Thyroid gland (tissue), 4 donors: ENCODE measurements around the gene ADM2.

Experiments used
- POLR2A ChIP-seq, 2 donors: fragments of 450-650 bp; IDR thresholded peaks; one replicate each; pipeline ENCODE4 v1.6.1; 2017; ENCODE audit warnings: antibody characterized with exemption in 2 of 2, mild to moderate bottlenecking in 2 of 2, moderate library complexity in 1 of 2
- TF ChIP-seq, protein P1 (sequence below), 6 experiments: fragments of 200-600 bp in 3 of 6; fragments of 450-650 bp in 3 of 6; sonication (generic) in 3 of 6; IDR thresholded peaks; one replicate each; pipeline ENCODE4 v1.5.1; 2016 to 2019; ENCODE audit warnings: antibody characterized with exemption in 6 of 6, mild to moderate bottlenecking in 2 of 6, inconsistent platforms in 1 of 6, moderate library complexity in 1 of 6

DNA sequence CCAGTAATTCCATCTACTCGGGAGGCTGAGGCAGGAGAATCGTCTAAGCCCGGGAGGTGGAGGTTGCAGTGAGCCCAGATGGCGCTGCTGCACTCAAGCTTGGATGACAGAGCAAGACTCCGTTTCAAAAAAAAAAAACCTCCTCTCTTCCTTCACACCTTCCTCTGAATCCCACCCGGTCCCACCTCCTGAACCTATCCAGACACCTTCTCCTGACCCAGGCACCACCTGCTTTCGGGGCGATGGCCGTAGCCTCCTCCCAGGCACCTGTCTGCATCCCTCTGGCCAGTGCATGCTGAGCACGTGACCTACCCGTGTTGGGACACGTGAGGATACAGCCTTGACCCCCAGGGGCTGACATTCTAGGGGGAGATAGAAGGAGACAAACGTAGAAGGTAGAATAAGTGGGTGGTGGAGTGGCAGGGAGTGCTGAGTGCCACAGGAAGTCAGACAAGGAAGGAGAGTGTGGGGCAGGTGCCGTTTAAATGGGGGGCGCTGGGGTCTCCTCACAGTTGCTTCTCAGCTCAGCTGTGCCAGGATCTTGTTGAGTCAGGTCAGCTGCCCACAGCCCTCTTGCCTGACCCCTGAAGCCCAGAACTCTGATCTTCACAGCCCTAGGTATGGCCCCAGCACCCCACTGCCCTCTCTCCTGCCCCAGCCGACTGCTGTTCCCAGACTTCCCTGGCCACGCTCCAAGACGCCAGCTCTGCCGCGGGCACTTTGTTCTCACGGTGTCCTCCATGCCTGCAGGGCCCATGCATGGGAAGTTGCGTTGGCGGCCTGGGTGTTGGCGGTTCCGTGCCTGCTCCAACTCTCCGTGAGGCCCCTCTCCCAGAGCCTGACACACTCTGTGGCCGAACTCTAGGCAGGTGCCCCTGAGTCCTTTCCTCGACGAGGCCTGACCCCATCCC, 4.1 kb downstream of the ADM2 start:
- no peak for TF ChIP-seq POLR2A (IDR thresholded peaks at IDR 0.05)
- TF ChIP-seq, protein P1, sequence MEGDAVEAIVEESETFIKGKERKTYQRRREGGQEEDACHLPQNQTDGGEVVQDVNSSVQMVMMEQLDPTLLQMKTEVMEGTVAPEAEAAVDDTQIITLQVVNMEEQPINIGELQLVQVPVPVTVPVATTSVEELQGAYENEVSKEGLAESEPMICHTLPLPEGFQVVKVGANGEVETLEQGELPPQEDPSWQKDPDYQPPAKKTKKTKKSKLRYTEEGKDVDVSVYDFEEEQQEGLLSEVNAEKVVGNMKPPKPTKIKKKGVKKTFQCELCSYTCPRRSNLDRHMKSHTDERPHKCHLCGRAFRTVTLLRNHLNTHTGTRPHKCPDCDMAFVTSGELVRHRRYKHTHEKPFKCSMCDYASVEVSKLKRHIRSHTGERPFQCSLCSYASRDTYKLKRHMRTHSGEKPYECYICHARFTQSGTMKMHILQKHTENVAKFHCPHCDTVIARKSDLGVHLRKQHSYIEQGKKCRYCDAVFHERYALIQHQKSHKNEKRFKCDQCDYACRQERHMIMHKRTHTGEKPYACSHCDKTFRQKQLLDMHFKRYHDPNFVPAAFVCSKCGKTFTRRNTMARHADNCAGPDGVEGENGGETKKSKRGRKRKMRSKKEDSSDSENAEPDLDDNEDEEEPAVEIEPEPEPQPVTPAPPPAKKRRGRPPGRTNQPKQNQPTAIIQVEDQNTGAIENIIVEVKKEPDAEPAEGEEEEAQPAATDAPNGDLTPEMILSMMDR (IDR thresholded peaks at IDR 0.05): no peak
